Fibroblast of pulmonary artery (primary cell): ENCODE measurements around the gene TM4SF1.

ENCODE experiments used
- DNase-seq: peaks from one replicate; pipeline ENCODE4 v3.0.0-alpha.2; 2010; ENCODE audit warnings: low read depth
- H3K4me3 ChIP-seq: replicated peaks from 2 replicates; pipeline ENCODE4 v1.5.1; 2011; ENCODE audit warnings: low read depth, mild to moderate bottlenecking, control low read depth, low read length, moderate library complexity
- CTCF ChIP-seq: IDR thresholded peaks from 2 replicates; pipeline ENCODE4 v1.5.1; 2011; ENCODE audit warnings: mild to moderate bottlenecking, control low read depth, low read length, inconsistent platforms; ENCODE audit errors: missing control alignments

TM4SF1 gene

GRCh38 chr3:149403443-149403842 is 26.0 kb upstream of the TM4SF1 start:
- TF ChIP-seq CTCF: no peak
- H3K4me3 ChIP-seq: no peak overlapping the region
- no peak for DNase-seq

- TF ChIP-seq CTCF: no peak
- no peak for DNase-seq
- no peak overlapping the region for H3K4me3 ChIP-seq
Measured at GRCh38 chr3:149402481-149402880, 25.0 kb upstream of the TM4SF1 start.

- no peak overlapping the region for H3K4me3 ChIP-seq
- peak; percentile 62 for DNase-seq
- no peak for TF ChIP-seq CTCF
Measured at GRCh38 chr3:149401926-149402310, 24.5 kb upstream of the TM4SF1 start.

GRCh38 chr3:149401212-149401925 is 23.9 kb upstream of the TM4SF1 start:
- no peak overlapping the region for H3K4me3 ChIP-seq
- peak; percentile 73 for DNase-seq
- TF ChIP-seq CTCF: no peak

- DNase-seq: no peak
Measured at GRCh38 chr3:149400645-149401044, 23.2 kb upstream of the TM4SF1 start.

GRCh38 chr3:149398296-149398695 is 20.8 kb upstream of the TM4SF1 start:
- no peak for DNase-seq
- no peak overlapping the region for H3K4me3 ChIP-seq
- no peak for TF ChIP-seq CTCF

More at GRCh38 chr3:149400645-149401044, 23.2 kb upstream of the TM4SF1 start:
- no peak overlapping the region for H3K4me3 ChIP-seq
- TF ChIP-seq CTCF: no peak

GRCh38 chr3:149397528-149397927 is 20.1 kb upstream of the TM4SF1 start:
- DNase-seq: no peak
- TF ChIP-seq CTCF: no peak
- H3K4me3 ChIP-seq: no peak overlapping the region
